NCI-H2107 treated with DMSO at 0.1 percent for 48 hours (cell line): Measurements from ENCODE around the gene GCH1.

Experiments used
- DNase-seq: peaks from one replicate; lab custom pipeline; 2025; ENCODE audit not compliant: unreplicated experiment; lab: John Stamatoyannopoulos, UW

The GCH1 gene

GRCh38 chr14:54829486-54830224 is 73.0 kb downstream of the GCH1 start:
- DNase-seq: no peak

- no peak for DNase-seq
These were observed 74.6 kb downstream of the GCH1 start for GRCh38 chr14:54828037-54828436.

GRCh38 chr14:54823757-54824549 is 78.7 kb downstream of the GCH1 start:
- no peak for DNase-seq

GRCh38 chr14:54822685-54823084 is 79.9 kb downstream of the GCH1 start:
- no peak for DNase-seq

- peak; percentile 88 for DNase-seq
These were observed 84.2 kb downstream of the GCH1 start for GRCh38 chr14:54818201-54819133.

- DNase-seq: no peak
These were observed 85.1 kb downstream of the GCH1 start for GRCh38 chr14:54817506-54817905.

GRCh38 chr14:54816450-54816849 is 86.2 kb downstream of the GCH1 start:
- DNase-seq: no peak

- no peak for DNase-seq
These were observed 87.1 kb downstream of the GCH1 start for GRCh38 chr14:54815515-54815914.

GRCh38 chr14:54815016-54815415 is 87.6 kb downstream of the GCH1 start:
- DNase-seq: no peak

GRCh38 chr14:54814076-54814475 is 88.5 kb downstream of the GCH1 start:
- no peak for DNase-seq

GRCh38 chr14:54813081-54813480 is 89.5 kb downstream of the GCH1 start:
- DNase-seq: no peak

GRCh38 chr14:54812617-54813016 is 90.0 kb downstream of the GCH1 start:
- no peak for DNase-seq

GRCh38 chr14:54809767-54810166 is 92.9 kb downstream of the GCH1 start:
- DNase-seq: no peak

- DNase-seq: no peak
These were observed 94.1 kb downstream of the GCH1 start for GRCh38 chr14:54808326-54809161.

GRCh38 chr14:54807881-54808280 is 94.7 kb downstream of the GCH1 start:
- no peak for DNase-seq

- no peak for DNase-seq
These were observed 95.2 kb downstream of the GCH1 start for GRCh38 chr14:54807428-54807827.

GRCh38 chr14:54806616-54807015 is 96.0 kb downstream of the GCH1 start:
- DNase-seq: no peak

GRCh38 chr14:54805445-54806322 is 96.9 kb downstream of the GCH1 start:
- peak; percentile 86 for DNase-seq

GRCh38 chr14:54805070-54805444 is 97.6 kb downstream of the GCH1 start:
- no peak for DNase-seq
